ENCODE results near the gene SULT2B1.
"Not testable (repeated sequence)": the region's sequence is repeated elsewhere in the genome, so short reads cannot be mapped to it uniquely, and the experiment has no call there.

The SULT2B1 gene

GRCh38 chr19:48529156-48529555 is 22.8 kb upstream of the SULT2B1 start:
- DNase-seq (ENCODE audit: low read depth in 3 of 3), result no peak

GRCh38 chr19:48530066-48530720 is 21.8 kb upstream of the SULT2B1 start:
- DNase-seq (ENCODE audit: low read depth in 3 of 3), result no peak

GRCh38 chr19:48530770-48531169 is 21.2 kb upstream of the SULT2B1 start:
- DNase-seq (ENCODE audit: low read depth in 3 of 3), result no peak

- no peak for DNase-seq (ENCODE audit: low read depth in 3 of 3)
These were observed 18.2 kb upstream of the SULT2B1 start for GRCh38 chr19:48533770-48534169.

GRCh38 chr19:48537541-48537940 is 14.4 kb upstream of the SULT2B1 start:
- no peak for DNase-seq (ENCODE audit: low read depth in 3 of 3)

- not testable (repeated sequence) for DNase-seq (ENCODE audit: low read depth in 3 of 3)
These were observed 13.9 kb upstream of the SULT2B1 start for GRCh38 chr19:48538057-48538456.

GRCh38 chr19:48539503-48540096 is 12.4 kb upstream of the SULT2B1 start:
- DNase-seq (ENCODE audit: low read depth in 3 of 3), result no peak

- DNase-seq (ENCODE audit: low read depth in 3 of 3), result no peak
These were observed 11.9 kb upstream of the SULT2B1 start for GRCh38 chr19:48540110-48540509.

GRCh38 chr19:48541813-48542212 is 10.2 kb upstream of the SULT2B1 start:
- no peak for DNase-seq (ENCODE audit: low read depth in 3 of 3)

GRCh38 chr19:48543121-48543710 is 8.8 kb upstream of the SULT2B1 start:
- no peak for DNase-seq (ENCODE audit: low read depth in 3 of 3)

- no peak for DNase-seq (ENCODE audit: low read depth in 3 of 3)
These were observed 6.9 kb upstream of the SULT2B1 start for GRCh38 chr19:48544856-48545750.

GRCh38 chr19:48547722-48548121 is 4.2 kb upstream of the SULT2B1 start:
- DNase-seq (ENCODE audit: low read depth in 3 of 3), result no peak

GRCh38 chr19:48548253-48548911 is 3.6 kb upstream of the SULT2B1 start:
- DNase-seq (ENCODE audit: low read depth in 3 of 3), result no peak

GRCh38 chr19:48549380-48549779 is 2.6 kb upstream of the SULT2B1 start:
- no peak for DNase-seq (ENCODE audit: low read depth in 3 of 3)

- no peak for DNase-seq (ENCODE audit: low read depth in 3 of 3)
These were observed 692 bp downstream of the SULT2B1 start for GRCh38 chr19:48552406-48553322.

GRCh38 chr19:48553676-48554384 is 1.9 kb downstream of the SULT2B1 start:
- no peak for DNase-seq (ENCODE audit: low read depth in 3 of 3)

GRCh38 chr19:48554385-48555091 is 2.6 kb downstream of the SULT2B1 start:
- no peak for DNase-seq (ENCODE audit: low read depth in 3 of 3)

- DNase-seq (ENCODE audit: low read depth in 3 of 3), result no peak
These were observed 4.2 kb downstream of the SULT2B1 start for GRCh38 chr19:48556163-48556562.

GRCh38 chr19:48556825-48557224 is 4.9 kb downstream of the SULT2B1 start:
- no peak for DNase-seq (ENCODE audit: low read depth in 3 of 3)
